CD14-positive monocyte (primary cell): ENCODE results near the gene SCUBE3. TPM values are rescaled to one million over a fixed set of nuclear protein-coding genes. Genes with fewer than 3 reads are reported as not detected.

Source experiments
- DNase-seq, 3 donors: peaks; one replicate each; pipeline ENCODE4 v3.0.0-alpha.2; 2011 to 2022
- H2AFZ ChIP-seq: 2 replicates; pipeline ENCODE4 v1.6.0; 2012; ENCODE audit warnings: mild to moderate bottlenecking, low read depth, low read length, inconsistent platforms; ENCODE audit not compliant: insufficient read depth, poor library complexity, severe bottlenecking
- H3K27ac ChIP-seq, 2 donors: 1 replicate in 1 of 2; 2 replicates in 1 of 2; pipeline ENCODE4 v1.5.1; 2012 to 2013; ENCODE audit warnings: low read length in 2 of 2, control low read depth in 1 of 2, inconsistent platforms in 1 of 2, low read depth in 1 of 2, mild to moderate bottlenecking in 1 of 2
- H3K27me3 ChIP-seq, 2 donors: one replicate each; pipeline versions ENCODE4 v1.6.0 to v1.6.1; 2011 to 2013; ENCODE audit warnings: low read length in 2 of 2; ENCODE audit not compliant: control insufficient read depth in 2 of 2, insufficient read depth in 2 of 2
- H3K36me3 ChIP-seq, 2 donors: replicated peaks in 1 of 2; 1 replicate in 1 of 2; 2 replicates in 1 of 2; pipeline versions ENCODE4 v1.5.1 to v1.6.1; 2012 to 2013; ENCODE audit warnings: low read length in 2 of 2, control low read depth in 1 of 2, inconsistent platforms in 1 of 2, mild to moderate bottlenecking in 1 of 2; ENCODE audit not compliant: insufficient read depth in 2 of 2, control insufficient read depth in 1 of 2
- H3K4me1 ChIP-seq, 2 donors: 1 replicate in 1 of 2; 2 replicates in 1 of 2; pipeline versions ENCODE4 v1.5.1 to v1.6.1; 2012 to 2013; ENCODE audit warnings: low read length in 2 of 2, control low read depth in 1 of 2, inconsistent platforms in 1 of 2, mild to moderate bottlenecking in 1 of 2, moderate library complexity in 1 of 2; ENCODE audit not compliant: insufficient read depth in 2 of 2, control insufficient read depth in 1 of 2
- H3K4me2 ChIP-seq: replicated peaks from 2 replicates; pipeline ENCODE3; 2012; ENCODE audit warnings: low read length, moderate library complexity, mild to moderate bottlenecking; ENCODE audit not compliant: poor library complexity, severe bottlenecking; ENCODE audit errors: extremely low read depth
- H3K4me3 ChIP-seq, 3 experiments: fragments of 200-600 bp in 1 of 3; sonication (generic) in 1 of 3; replicated peaks in 1 of 3; 1 replicate in 2 of 3; 2 replicates in 1 of 3; pipeline ENCODE4 v1.5.1; 2011 to 2013; ENCODE audit warnings: low read length in 3 of 3, mild to moderate bottlenecking in 3 of 3, control low read depth in 2 of 3, low read depth in 2 of 3, inconsistent platforms in 1 of 3, moderate library complexity in 1 of 3
- H3K79me2 ChIP-seq: 2 replicates; pipeline ENCODE4 v1.6.0; 2012; ENCODE audit warnings: mild to moderate bottlenecking, control low read depth, inconsistent platforms, low read length, moderate library complexity; ENCODE audit not compliant: insufficient read depth
- H3K9ac ChIP-seq: 2 replicates; pipeline ENCODE4 v1.6.0; 2017; ENCODE audit warnings: low read length, mild to moderate bottlenecking; ENCODE audit not compliant: insufficient read depth, poor library complexity, severe bottlenecking
- H3K9me3 ChIP-seq, 2 donors: replicated peaks in 1 of 2; 1 replicate in 1 of 2; 2 replicates in 1 of 2; pipeline versions ENCODE4 v1.5.1 to v1.6.1; 2012 to 2013; ENCODE audit warnings: low read length in 2 of 2, control low read depth in 1 of 2; ENCODE audit not compliant: control insufficient read depth in 1 of 2, insufficient read depth in 1 of 2
- H4K20me1 ChIP-seq: 2 replicates; pipeline ENCODE4 v1.6.0; 2012; ENCODE audit warnings: mild to moderate bottlenecking, low read length, control low read depth, moderate library complexity; ENCODE audit not compliant: insufficient read depth
- H3K27ac Mint-ChIP-seq, 7 donors: one replicate each; pipeline ENCODE4 v1.8.0; 2020; ENCODE audit warnings: mild to moderate bottlenecking in 7 of 7, mixed read lengths in 7 of 7, moderate library complexity in 6 of 7, inconsistent platforms in 2 of 7
- H3K27me3 Mint-ChIP-seq, 3 donors: one replicate each; pipeline ENCODE4 v1.8.0; 2021 to 2022; ENCODE audit warnings: low read depth in 3 of 3, mild to moderate bottlenecking in 3 of 3, mixed read lengths in 3 of 3, moderate library complexity in 3 of 3, inconsistent platforms in 1 of 3
- H3K36me3 Mint-ChIP-seq, 2 donors: one replicate each; pipeline ENCODE4 v1.8.0; 2020; ENCODE audit warnings: mixed read lengths in 2 of 2, inconsistent platforms in 1 of 2, mild to moderate bottlenecking in 1 of 2
- H3K4me1 Mint-ChIP-seq: one replicate; pipeline ENCODE4 v1.8.0; 2020; ENCODE audit warnings: mild to moderate bottlenecking, mixed read lengths
- H3K4me3 Mint-ChIP-seq, 2 donors: one replicate each; pipeline ENCODE4 v1.8.0; 2020; ENCODE audit warnings: mild to moderate bottlenecking in 2 of 2, mixed read lengths in 2 of 2, moderate library complexity in 1 of 2
- H3K9me3 Mint-ChIP-seq, 7 donors: one replicate each; pipeline ENCODE4 v1.8.0; 2020 to 2022; ENCODE audit warnings: mixed read lengths in 7 of 7, mild to moderate bottlenecking in 6 of 7, moderate library complexity in 6 of 7, inconsistent platforms in 2 of 7
- WGBS: methylation state at CpG from one replicate; pipeline ENCODE4 v1.1.5; 2013; ENCODE audit warnings: missing lambda C conversion rate; ENCODE audit not compliant: insufficient coverage; 5-methylcytosine and 5-hydroxymethylcytosine counted together
- intact Hi-C, 2 donors: fragments of 100-400 bp; cut with micrococcal nuclease; formaldehyde crosslinking; loops; one replicate each; pipeline versions ENCODE4 v1.15.0 to v1.15.1; 2023
- polyA plus RNA-seq, 3 donors: library from polyadenylated mRNA; depleted of rRNA in 1 of 3; unstranded in 2 of 3; stranded (reverse) in 1 of 3; fragments of 300-500 nt in 2 of 3; fragments of >200 nt in 1 of 3; fragmentation: Illumina TruSeq in 2 of 3; gene quantifications; 1 replicate in 2 of 3; 2 replicates in 1 of 3; pipeline ENCODE4 v1.2.3, GENCODE V29; 2012 to 2021
- TF ChIP-seq, protein P1 (sequence below): fragments of 200-600 bp; IDR thresholded peaks from one replicate; pipeline ENCODE4 v1.8.0; 2022; ENCODE audit warnings: antibody characterized with exemption, mild to moderate bottlenecking

The SCUBE3 gene
- polyA plus RNA-seq, 3 donors, result not detected

GRCh38 chr6:35297601-35298481, 84.1 kb downstream of the SCUBE3 start, which contains the start of gene DEF6:
DEF6 (plus strand) TSS chr6:35297818; CDS start chr6:35297857, 39 bp downstream.
- peak within 1 kb of the TSS; percentile 80 to 94 for H3K27ac ChIP-seq
- no peaks in the 10 kb centered on the region for H3K9me3 ChIP-seq
- peaks cover 24 to 36% of the 10 kb centered on the region in 2 donors for H3K36me3 ChIP-seq
- peaks cover 60% of the 10 kb centered on the region for H3K4me1 Mint-ChIP-seq
- H2AFZ ChIP-seq, result peak within 1 kb of the TSS; percentile 74
- no peaks in the 10 kb centered on the region for H3K27me3 ChIP-seq
- TF ChIP-seq, protein P1, sequence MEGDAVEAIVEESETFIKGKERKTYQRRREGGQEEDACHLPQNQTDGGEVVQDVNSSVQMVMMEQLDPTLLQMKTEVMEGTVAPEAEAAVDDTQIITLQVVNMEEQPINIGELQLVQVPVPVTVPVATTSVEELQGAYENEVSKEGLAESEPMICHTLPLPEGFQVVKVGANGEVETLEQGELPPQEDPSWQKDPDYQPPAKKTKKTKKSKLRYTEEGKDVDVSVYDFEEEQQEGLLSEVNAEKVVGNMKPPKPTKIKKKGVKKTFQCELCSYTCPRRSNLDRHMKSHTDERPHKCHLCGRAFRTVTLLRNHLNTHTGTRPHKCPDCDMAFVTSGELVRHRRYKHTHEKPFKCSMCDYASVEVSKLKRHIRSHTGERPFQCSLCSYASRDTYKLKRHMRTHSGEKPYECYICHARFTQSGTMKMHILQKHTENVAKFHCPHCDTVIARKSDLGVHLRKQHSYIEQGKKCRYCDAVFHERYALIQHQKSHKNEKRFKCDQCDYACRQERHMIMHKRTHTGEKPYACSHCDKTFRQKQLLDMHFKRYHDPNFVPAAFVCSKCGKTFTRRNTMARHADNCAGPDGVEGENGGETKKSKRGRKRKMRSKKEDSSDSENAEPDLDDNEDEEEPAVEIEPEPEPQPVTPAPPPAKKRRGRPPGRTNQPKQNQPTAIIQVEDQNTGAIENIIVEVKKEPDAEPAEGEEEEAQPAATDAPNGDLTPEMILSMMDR, result peak; percentile 80
- under 1% methylated on average over 32 of the region's 35 CpGs for WGBS
- peak; percentile 80 to 90 (median 83) for DNase-seq
- peaks cover 63 to 66% of the 10 kb centered on the region in 2 donors for H3K4me1 ChIP-seq
- H3K4me3 ChIP-seq, result peak within 1 kb of the TSS; percentile 68 to 94 (median 88)
- H3K4me2 ChIP-seq, result peak within 1 kb of the TSS; percentile 94
- peaks cover 0 to 4% (median 0%) of the 10 kb centered on the region in 3 donors for H3K27me3 Mint-ChIP-seq
- peak within 1 kb of the TSS; percentile 91 to 97 (median 95) for H3K27ac Mint-ChIP-seq
- H3K9ac ChIP-seq, result peak within 1 kb of the TSS; percentile 91
- H3K9me3 Mint-ChIP-seq, result no peaks in the 10 kb centered on the region
- intact Hi-C loops, result loop anchor here (1.0 to 10.0 kb wide), 7 partner anchors 15 to 437 kb away; partner anchors contain the start of genes RPL10A (in 2 of the 2), ARMC12 (in 1 of the 2) and PPARD (in 1 of the 2)
- no peaks in the 10 kb centered on the region for H4K20me1 ChIP-seq
- H3K79me2 ChIP-seq, result peaks cover 47% of the 10 kb centered on the region
- H3K4me3 Mint-ChIP-seq, result peak within 1 kb of the TSS; percentile 79 to 90
- peaks cover 33 to 54% of the 10 kb centered on the region in 2 donors for H3K36me3 Mint-ChIP-seq

- TF ChIP-seq, protein P1, result no peak
- Histone ChIP-seq H3K36me3 (peaks cover 16 to 28% of the 10 kb centered on the region in 2 donors), H4K20me1 (no peaks in the 10 kb centered on the region), H3K4me3 (peak overlapping the region; percentile 68 to 94 (median 88)), H3K4me2 (peak overlapping the region; percentile 94), H3K9me3 (no peaks in the 10 kb centered on the region), H2AFZ (peak overlapping the region; percentile 74), H3K27me3 (no peaks in the 10 kb centered on the region), H3K79me2 (peaks cover 56% of the 10 kb centered on the region), H3K27ac (peak overlapping the region; percentile 80 to 94), H3K4me1 (peaks cover 71 to 74% of the 10 kb centered on the region in 2 donors), H3K9ac (peak overlapping the region; percentile 91)
- no peak for DNase-seq
- H3K36me3 Mint-ChIP-seq, result peaks cover 28 to 50% of the 10 kb centered on the region in 2 donors
- H3K27me3 Mint-ChIP-seq, result peaks cover 0 to 4% (median 0%) of the 10 kb centered on the region in 3 donors
- H3K9me3 Mint-ChIP-seq, result no peaks in the 10 kb centered on the region
- H3K27ac Mint-ChIP-seq, result peak overlapping the region; percentile 91 to 97 (median 95)
- H3K4me3 Mint-ChIP-seq, result peak overlapping the region; percentile 79 to 90
- H3K4me1 Mint-ChIP-seq, result peaks cover 68% of the 10 kb centered on the region
- intact Hi-C loops, result loop anchor here (2.0 to 10.0 kb wide), 6 partner anchors 14 to 436 kb away; partner anchors contain the start of genes RPL10A (in 2 of the 2), ARMC12 (in 1 of the 2) and PPARD (in 1 of the 2)
- WGBS, result 0% methylated on average over 2 of the region's 6 CpGs
These were observed 84.9 kb downstream of the SCUBE3 start for GRCh38 chr6:35298625-35299140.
